HG02642 (cell line): Measurements from ENCODE around the gene CAMKMT.
"Not testable (repeated sequence)": the region's sequence is repeated elsewhere in the genome, so short reads cannot be mapped to it uniquely, and the experiment has no call there.

Source experiments
- ATAC-seq: cut with Tn5 transposase; IDR thresholded peaks from one replicate; pipeline ENCODE4 v1.9.1; 2021; ENCODE audit warnings: mild to moderate bottlenecking; ENCODE audit not compliant: unreplicated experiment, poor library complexity

CAMKMT gene

DNA sequence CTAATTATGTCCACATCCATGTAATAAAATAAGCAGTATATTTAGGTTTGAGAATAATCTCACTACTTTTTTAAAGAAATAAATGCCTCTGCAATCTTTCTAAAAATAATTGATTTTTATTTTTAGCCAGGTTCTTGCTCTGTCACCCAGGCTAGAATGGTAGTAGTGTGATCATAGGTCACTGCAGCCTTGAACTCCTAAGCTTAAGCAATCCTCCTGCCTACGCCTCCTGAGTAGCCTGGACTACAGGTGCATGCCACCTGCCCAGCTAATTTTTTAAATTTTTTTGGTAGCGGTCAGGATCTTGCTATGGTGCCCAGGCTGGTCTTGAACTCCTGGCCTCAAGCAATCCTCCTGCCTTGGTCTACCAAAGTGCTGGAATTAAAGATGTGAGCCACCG, 133.3 kb downstream of the CAMKMT start:
- ATAC-seq = no peak

GRCh38 chr2:44495544-44495943, 133.8 kb downstream of the CAMKMT start:
- ATAC-seq = no peak

- ATAC-seq = no peak
Observed at GRCh38 chr2:44496130-44496529, 134.4 kb downstream of the CAMKMT start.

- ATAC-seq = no peak
Observed at GRCh38 chr2:44498551-44498950, 136.8 kb downstream of the CAMKMT start.

- ATAC-seq = not testable (repeated sequence)
Observed at GRCh38 chr2:44505664-44506063, 143.9 kb downstream of the CAMKMT start.

GRCh38 chr2:44510246-44510645, 148.5 kb downstream of the CAMKMT start:
- ATAC-seq = no peak

GRCh38 chr2:44515416-44515815, 153.7 kb downstream of the CAMKMT start:
- ATAC-seq = no peak

GRCh38 chr2:44519026-44519425, 157.3 kb downstream of the CAMKMT start:
- ATAC-seq = no peak

- ATAC-seq = no peak
Observed at GRCh38 chr2:44522846-44523245, 161.1 kb downstream of the CAMKMT start.

- ATAC-seq = no peak
Observed at GRCh38 chr2:44524347-44524926, 162.7 kb downstream of the CAMKMT start.

GRCh38 chr2:44526352-44526751, 164.6 kb downstream of the CAMKMT start:
- no peak for ATAC-seq

DNA sequence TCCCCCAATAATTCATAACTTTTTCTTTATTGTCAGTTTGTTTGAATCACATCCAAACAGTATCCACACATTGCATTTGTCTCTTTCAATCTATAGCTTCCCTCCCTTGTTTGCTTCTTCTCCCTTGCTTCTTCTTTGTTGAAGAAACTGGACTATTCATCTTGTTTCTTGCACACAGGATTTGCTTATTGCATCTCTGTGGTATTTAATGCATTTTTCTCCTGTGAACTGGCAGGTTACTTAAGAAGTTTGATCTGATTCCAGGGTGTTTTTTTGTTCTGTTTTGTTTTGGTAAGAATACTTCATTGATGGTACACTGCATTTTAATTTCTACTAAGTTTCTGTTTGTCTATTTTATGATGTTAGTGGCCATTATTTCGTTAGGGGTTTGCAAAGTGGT, 166.8 kb downstream of the CAMKMT start:
- ATAC-seq = no peak

DNA sequence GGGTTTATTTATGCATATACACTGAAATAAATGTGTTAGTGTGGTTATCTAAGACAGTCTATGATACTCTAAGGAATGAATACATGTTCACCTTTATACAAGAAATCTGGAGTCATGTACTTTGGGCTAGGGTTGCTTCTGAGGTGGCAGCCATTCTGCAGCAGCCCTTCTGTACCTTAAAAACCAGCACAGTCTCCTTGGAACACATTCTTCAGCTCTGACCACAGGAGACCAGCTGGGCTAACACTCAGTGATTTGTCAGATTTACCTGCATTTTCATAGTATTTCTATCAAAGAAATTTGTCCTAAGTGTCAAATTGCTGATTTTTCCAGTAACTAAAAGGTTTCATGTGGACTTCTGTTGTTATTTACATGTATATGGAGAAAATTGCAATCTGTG, 167.7 kb downstream of the CAMKMT start:
- no peak for ATAC-seq

DNA sequence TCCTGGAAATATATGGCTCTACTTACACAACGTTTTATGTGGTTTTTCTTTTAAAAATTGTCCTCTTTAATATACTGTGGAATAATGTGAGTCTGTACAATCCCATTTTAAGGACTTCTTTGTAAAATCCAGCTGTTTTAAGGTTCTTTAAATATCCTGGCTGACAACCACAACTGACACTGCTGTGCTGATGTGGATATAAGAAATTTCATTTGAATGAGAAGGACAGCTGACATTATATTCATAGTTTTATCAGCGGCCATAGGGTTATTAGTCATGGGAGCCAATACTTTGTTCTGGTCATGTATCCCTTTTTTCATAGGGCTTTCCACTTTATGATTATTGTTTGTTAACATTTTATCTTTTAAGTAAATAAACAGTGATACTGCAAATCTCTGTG, 169.5 kb downstream of the CAMKMT start:
- no peak for ATAC-seq

DNA sequence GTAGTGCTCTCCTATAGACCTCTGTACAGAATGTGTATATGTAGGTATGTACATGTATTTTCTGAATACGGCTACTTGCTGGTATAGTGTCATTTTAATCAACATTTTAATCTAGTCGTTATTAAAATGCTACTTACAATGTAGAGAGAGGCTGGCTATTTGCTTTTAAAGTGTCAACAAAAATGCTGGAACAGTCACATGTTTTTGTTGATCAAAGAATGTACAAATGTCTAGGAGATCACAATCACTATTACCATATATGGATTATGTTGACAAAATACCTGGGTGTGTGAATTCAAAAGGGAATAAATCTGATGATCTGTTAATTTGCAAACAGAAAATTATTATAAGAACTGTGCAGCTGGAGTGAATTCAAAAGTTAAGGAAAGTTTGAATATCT, 170.3 kb downstream of the CAMKMT start:
- ATAC-seq = no peak

DNA sequence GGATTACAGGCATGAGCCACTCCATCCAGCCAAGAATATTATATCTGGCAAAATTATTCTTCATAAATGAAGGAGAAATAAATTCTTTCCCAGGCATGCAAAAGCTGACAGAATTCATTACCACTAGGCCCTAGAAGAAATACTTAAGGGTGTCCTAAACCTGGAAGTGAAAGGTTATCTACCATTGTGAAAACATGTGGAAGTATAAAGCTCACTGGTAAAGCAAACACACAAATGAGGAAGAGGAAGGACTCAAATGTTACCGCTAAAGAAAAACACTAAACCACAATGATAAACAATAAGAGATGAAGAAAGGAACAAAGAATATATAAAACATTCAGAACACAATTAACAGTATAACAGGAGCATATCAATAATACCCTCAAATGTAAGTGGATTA, 171.8 kb downstream of the CAMKMT start:
- no peak for ATAC-seq

GRCh38 chr2:44535376-44535775, 173.6 kb downstream of the CAMKMT start:
- ATAC-seq = no peak

- ATAC-seq = no peak
Observed at GRCh38 chr2:44537264-44537663, 175.5 kb downstream of the CAMKMT start.

- ATAC-seq = no peak
Observed at GRCh38 chr2:44542520-44542919, 180.8 kb downstream of the CAMKMT start.

- no peak for ATAC-seq
Observed at GRCh38 chr2:44543773-44544725, 182.3 kb downstream of the CAMKMT start.

- no peak for ATAC-seq
Observed at GRCh38 chr2:44545005-44545404, 183.3 kb downstream of the CAMKMT start.
